Fibroblast of the aortic adventitia (primary cell): ENCODE data around the gene HOXB4. TPM values are rescaled to one million over a fixed set of nuclear protein-coding genes. Genes with fewer than 3 reads are reported as not detected.
A peak's percentile ranks its signal among the peaks of the same experiment; 100 is the strongest.

Experiments used
- DNase-seq: peaks from one replicate; pipeline ENCODE4 v3.0.0-alpha.2; 2010; ENCODE audit warnings: low read depth
- H3K4me3 ChIP-seq: 2 replicates; pipeline ENCODE4 v1.5.1; 2011; ENCODE audit warnings: low read depth, mild to moderate bottlenecking, control low read depth, low read length, moderate library complexity
- CTCF ChIP-seq: IDR thresholded peaks from 2 replicates; pipeline ENCODE4 v1.5.1; 2011; ENCODE audit warnings: mild to moderate bottlenecking, low read length, control low read depth, inconsistent platforms; ENCODE audit not compliant: insufficient read depth
- total RNA-seq: library from RNA; depleted of rRNA; stranded (reverse); fragments of >200 nt; gene quantifications from 2 replicates; pipeline ENCODE4 v1.2.3, GENCODE V29; 2012; ENCODE audit warnings: low replicate concordance

Gene HOXB4
- total RNA-seq, 1 donor: 3.8 TPM

- peak; percentile 35 for TF ChIP-seq CTCF
- peak; percentile 68 for DNase-seq
- peak overlapping the region; percentile 55 for H3K4me3 ChIP-seq
Observed at GRCh38 chr17:48569674-48570324, 8.4 kb downstream of the HOXB4 start.

- TF ChIP-seq CTCF: no peak
- H3K4me3 ChIP-seq: peak overlapping the region; percentile 61
- DNase-seq: no peak
Observed at GRCh38 chr17:48569240-48569582, 8.9 kb downstream of the HOXB4 start.

GRCh38 chr17:48568499-48569239, 9.5 kb downstream of the HOXB4 start:
- peak overlapping the region; percentile 61 for H3K4me3 ChIP-seq
- TF ChIP-seq CTCF: no peak
- DNase-seq: peak; percentile 70

GRCh38 chr17:48567646-48568354, 10.3 kb downstream of the HOXB4 start:
- peak overlapping the region; percentile 61 for H3K4me3 ChIP-seq
- no peak for TF ChIP-seq CTCF

GRCh38 chr17:48567209-48567608, 10.9 kb downstream of the HOXB4 start:
- no peak for DNase-seq
- TF ChIP-seq CTCF: no peak
- no peak overlapping the region for H3K4me3 ChIP-seq

More at GRCh38 chr17:48567646-48568354, 10.3 kb downstream of the HOXB4 start:
- peak; percentile 44 for DNase-seq

- H3K4me3 ChIP-seq: no peak overlapping the region
- no peak for DNase-seq
- TF ChIP-seq CTCF: no peak
Observed at GRCh38 chr17:48566717-48567116, 11.4 kb downstream of the HOXB4 start.
